IPS-11a (cell line): ENCODE measurements around the gene WASF2.
"Not testable (repeated sequence)": the region's sequence is repeated elsewhere in the genome, so short reads cannot be mapped to it uniquely, and the experiment has no call there.

Source experiments
- H3K4me3 ChIP-seq: one replicate; pipeline ENCODE4 v1.5.1; 2013; ENCODE audit warnings: low read depth, low read length, control low read depth

The WASF2 gene

DNA sequence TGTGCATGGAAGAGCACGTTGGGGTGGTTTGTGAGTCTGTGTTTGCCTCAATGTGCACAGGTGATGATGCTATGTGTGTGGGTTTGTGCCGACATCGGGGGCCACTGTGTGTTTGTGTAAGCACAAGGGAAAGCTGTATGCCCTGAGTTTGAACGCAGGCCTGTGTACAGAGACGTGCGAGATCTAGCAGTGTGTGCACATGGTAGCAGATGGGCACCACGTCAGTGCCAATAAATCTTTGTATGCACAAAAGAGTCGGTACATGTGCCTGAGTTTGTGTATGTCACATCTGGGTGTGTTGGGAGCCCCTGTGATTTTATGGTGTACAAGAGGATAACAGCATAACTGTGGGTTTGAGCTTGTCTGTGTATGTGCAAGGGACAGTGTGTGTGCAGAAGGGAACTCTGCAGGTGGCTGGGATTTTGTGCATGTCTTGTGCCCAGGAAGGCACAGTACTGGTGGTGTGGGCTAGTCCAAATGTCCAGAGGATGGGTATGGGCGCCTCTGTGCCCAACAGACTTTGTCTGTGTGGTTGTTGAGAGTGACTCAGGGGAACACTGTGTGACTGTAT, 32.0 kb upstream of the WASF2 start:
- H3K4me3 ChIP-seq, result no peak overlapping the region

DNA sequence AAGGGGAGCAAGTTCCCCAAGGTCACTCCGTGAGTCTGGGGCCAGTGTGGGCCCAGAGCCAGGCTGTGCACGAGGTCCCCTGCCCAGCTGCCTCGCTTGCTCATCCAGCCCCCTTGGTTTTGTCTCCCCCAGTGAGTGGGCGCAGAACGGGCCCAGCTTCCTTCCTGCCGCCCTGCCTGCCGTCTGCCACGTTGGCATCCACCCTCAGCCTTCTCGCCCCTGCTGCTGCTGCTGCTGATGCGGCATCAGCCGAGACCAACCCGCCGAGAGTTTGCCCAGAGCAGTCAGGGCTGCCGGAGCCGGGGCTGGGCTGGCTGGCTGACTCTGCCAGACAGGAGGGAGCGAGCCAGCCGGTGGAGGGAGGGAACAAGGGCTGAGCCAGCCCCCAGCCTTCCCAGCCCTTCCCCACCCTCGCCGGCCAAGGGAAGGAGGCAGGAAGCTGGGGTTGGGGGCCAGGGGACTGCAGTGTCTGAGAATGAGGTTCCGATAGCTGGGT, 31.4 kb upstream of the WASF2 start:
- H3K4me3 ChIP-seq, result no peak overlapping the region

DNA sequence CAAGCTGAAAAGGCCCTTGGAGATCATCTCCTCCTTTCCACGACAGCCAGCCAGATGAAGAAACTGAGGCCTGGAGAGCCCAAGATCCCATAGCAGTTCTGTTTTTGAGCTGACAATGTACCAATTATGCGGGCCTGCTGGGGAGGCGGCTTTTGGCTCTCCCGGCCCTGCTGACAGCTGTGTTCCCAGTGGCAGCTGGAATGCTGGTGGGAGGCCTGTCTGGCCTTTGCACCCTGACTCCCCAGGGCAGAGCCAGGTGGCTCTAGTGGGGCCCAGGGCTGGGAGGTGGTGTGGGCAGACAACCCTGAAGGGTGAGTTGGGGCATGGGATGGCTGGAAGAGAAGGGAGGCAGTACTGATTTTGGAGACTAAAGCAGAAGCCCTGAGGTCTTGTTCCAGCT, 30.7 kb upstream of the WASF2 start:
- H3K4me3 ChIP-seq, result no peak overlapping the region

DNA sequence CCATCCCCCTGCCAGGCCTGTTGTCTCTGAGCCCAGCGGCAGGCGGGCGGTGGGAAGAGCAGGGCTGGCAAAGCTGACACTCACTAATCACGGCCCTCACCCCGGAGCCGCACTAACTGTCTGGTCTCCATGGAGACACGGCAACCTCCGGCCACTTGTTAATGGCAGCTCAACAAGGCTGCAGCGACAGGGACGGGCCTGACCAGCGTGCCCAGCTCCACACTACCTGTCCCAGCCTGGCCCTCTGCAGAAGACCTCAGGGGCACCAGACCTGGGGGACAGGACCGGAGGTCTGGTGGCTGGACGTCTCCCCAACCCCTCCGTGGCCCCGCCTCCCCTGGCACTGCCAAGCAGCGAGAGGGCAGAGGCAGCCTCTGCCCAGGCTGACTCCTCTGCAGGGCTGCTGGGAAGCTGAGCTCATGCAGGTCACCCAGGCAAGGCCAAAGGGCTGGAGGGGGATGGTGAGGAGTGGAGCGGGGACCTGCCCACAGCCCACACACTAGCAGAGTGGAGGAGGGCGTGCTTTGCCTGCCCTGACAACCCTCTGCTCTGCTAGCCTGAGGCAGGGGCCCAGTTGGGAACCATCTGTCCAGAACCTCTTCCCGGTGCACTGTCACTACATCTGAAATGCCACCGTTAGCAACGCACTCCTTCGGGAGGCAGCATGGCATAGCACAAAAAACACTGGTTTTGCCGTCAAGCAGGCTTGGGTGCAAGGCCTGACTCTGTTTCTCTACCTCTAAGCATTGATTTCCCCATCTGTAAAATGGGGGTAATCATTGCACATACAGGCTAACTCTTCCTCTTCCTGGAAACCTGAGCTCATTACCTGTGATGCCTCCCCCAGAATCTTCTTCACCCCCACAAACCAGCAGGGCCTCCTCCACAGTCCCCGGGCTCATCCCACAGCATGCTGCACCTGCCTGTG, 29.6 kb upstream of the WASF2 start:
- H3K4me3 ChIP-seq, result no peak overlapping the region

DNA sequence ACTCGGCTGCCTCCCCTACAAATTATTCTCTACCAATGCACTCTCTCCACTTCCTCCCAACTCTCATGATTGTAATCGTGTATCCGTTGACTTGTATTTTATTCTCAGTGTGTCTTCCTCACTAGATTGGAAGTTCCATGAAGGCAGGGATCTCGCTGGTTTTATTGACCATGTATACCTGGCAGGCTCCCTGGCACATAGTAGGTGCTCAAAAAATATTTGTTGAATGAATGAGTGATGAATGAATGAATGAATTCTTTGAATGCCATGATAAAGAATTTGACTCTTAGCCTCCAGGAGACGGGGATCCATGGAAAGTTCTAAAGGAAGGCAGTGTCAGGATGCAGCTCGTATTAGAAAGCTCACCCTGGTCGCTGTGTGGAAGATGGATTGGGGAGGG, 28.8 kb upstream of the WASF2 start:
- H3K4me3 ChIP-seq, result no peak overlapping the region

DNA sequence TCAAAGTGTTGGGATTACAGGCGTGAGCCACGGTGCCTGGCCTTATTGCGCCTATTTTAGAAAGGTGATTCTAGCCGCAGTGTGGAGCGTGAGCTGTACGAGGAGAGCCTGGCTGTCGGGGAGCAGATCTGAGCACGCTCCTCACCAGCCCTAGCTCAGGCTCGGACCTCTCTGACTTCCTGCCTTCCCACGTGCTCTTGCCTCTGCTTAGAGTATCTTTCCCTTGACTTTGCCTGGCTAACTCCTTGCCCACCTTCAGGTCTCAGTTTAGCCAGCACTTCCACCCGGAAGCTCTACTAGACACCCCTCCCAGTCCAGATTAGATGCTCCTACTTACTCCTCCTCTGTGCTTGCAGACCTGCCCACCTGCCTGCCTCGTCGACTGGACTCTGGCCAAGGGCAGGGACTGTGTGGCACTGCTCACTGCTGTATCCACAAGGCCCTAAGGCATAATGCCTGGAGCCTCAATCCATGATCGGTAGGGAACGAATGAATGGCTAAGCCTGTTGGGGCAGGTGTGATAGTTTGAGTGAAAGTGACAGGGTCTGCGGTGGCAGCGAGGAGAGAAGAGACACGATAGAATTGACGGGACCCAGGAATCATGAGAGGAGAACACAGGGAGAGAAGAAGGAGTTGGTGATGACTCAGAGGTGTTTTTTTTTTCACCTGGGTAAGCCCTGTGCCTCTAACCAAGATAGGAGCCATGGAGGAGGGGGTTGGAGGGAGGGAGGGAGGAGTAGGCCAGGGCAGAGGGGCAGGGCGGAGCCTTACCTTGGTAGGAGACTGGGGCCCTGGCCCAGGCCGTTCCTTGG, 28.1 kb upstream of the WASF2 start:
- no peak overlapping the region for H3K4me3 ChIP-seq

DNA sequence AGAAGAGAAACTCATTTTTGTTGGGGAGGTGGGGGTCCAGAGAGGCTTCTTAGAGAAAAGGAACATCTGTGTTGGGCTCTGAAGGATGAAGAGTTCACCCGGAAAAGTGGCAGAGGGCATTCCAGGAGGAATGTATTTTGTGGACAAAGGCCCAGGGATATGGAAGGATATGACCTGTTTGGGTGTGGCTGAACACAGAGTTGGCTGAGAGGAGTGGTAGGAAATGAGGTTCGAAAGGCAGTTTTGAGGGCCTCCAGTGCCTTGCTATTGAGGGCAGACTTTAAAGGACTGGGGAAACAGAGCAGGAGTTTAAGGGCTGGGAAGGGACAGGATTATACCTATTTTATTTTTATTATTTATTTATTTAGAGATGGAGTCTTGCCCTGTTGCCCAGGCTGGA, 27.3 kb upstream of the WASF2 start:
- H3K4me3 ChIP-seq, result no peak overlapping the region

DNA sequence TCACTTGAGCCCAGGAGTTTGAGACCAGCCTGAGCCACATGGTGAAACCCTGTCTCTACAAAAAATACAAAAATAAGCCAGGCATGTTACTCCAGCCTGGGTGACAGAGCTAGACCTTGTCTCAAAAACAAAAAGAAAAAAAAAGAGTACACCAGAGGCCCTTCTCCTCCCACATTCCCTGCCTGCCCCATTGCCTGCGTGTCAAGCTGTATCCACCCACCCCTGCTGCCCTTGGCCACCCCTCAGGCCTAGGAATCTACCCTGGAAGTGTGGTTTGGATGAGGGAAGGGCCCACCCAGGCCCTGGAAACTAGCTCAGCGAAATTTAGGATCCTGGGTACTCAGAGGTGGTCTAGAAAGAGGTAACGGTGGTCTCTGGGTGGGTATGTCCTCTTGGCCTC, 25.7 kb upstream of the WASF2 start:
- H3K4me3 ChIP-seq, result no peak overlapping the region

DNA sequence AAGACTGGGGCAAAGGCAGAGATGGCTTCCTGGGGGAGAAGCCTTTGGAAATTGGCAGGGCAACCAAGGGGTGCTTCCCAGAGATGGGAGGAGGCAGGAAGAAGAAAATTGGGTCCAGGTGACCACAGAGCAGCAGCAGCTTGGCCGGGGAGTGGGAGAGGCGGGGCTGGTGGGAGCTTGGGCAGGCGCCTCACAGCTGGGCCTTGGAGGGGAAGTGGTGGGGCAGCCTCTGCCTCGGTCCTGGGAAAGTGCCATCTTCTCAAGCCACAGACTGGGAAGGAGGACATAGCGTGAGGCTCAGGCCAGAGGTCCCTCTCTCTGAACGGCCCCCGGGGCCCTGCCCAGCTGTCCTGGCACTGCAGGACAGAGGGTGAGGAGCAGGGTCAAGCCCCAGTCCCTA, 24.0 kb upstream of the WASF2 start:
- H3K4me3 ChIP-seq, result no peak overlapping the region

DNA sequence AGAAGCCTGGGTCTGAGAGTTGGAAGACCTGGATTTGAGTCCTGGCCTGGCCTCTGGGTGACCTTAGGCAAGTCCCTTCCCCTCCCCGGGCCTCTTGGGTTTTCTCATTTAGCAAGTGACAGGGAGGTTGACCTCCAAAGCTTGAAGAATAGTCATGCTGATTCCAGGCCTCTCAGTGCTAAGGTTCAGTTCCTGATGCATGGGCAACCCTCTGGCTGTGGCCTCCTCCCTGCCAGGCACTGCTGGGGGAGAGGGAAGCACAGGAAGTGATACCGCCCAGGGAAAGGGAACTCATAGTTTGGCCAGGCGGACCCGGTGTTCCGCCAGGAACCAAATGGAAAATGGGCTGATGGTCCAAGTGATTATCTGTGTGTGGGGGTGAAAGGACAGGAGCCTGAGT, 23.6 kb upstream of the WASF2 start:
- no peak overlapping the region for H3K4me3 ChIP-seq

DNA sequence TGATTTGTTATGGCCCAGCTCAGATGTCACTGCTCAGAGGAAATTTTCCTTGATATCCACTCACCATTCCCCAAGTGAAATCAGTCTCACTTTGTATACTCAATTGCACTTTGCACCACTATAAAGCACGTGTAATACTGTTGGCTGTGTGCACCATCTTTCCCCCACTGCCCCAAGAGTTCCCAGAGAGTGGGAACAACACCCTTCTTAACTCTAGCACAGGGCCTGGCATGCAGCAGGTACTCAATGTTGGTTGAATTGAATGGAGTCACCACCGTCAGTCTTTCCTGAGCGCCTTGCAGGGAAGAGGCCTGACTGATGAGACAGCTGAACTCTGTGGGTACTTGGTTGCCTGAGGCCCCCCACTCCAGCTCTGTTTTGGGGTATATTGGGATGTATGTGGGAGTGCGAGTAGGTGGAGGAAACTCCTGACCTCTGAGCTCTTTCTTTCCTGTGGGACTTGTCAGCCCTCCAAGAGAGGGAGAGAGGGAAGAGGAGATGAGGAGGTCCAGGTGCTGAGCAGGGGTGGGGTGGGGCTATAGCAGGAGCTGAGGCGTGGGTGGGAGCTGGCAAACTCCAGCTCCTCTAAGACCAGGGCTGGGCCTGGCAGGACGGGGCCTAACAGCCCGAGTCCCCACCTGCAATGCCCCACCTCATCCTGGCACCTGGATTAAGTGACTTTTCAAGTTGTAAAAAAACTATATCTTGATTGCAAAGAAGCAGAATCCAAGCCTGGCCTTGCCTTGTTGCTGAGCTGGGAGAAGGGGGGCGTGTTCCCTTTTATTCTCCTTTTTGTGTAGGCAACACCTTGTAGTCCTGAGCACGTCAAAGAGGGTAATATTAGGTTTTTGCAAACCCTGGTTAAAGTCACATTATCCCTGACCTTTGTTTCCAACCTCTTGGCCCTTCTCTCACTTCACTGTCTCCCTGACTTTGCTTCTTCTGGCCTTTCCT, 19.4 kb upstream of the WASF2 start:
- no peak overlapping the region for H3K4me3 ChIP-seq

DNA sequence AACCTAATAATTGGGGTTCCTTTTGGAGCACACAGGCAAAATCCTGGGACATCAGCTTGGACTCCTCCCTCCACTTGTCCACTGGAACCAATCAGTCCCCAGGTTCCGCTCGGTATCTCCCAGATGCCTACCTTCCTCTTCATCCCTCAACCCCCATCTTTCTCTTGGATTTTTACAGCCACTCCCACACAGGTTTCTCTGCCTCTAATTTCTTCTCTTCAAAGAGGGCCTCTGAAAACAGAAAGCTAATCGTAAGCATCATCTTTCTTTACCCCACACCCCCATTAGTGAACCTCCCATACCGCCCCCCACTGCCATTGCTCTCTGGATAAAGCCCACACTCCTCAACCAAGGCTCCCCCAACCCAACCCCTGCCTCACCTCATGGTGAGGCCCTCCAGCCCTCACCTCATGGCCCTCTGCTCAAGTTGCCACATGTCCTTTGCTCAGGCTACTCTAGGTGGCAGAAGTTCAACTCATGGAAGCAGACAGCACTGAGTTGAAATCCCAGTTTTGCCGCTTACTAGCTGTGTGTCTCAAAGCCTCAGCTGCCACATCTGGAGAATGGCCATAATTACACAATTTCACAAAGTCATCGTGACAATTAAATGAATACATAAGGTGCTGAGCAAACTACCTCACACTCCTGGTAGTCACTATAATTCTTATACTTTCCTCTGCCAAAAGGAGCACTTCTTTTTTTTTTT, 18.1 kb upstream of the WASF2 start:
- H3K4me3 ChIP-seq, result no peak overlapping the region

DNA sequence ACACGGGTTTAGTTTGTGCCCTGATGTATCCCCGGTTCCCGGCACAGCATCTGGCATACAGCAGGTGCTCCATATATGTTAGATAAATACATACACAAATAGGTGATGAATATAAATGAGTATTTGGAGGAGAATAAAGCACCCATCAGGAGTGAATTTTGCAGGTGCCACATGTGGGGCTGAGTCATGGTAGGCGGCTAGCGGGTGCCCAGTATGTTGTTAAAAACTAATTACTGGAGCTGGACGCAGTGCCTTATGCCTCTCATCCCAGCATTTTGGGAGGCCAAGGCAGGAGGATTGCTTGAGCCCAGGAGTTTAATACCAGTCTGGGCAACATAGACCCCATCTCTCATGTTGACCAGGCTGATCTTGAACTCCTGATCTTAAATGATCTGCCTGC, 16.7 kb upstream of the WASF2 start:
- no peak overlapping the region for H3K4me3 ChIP-seq

DNA sequence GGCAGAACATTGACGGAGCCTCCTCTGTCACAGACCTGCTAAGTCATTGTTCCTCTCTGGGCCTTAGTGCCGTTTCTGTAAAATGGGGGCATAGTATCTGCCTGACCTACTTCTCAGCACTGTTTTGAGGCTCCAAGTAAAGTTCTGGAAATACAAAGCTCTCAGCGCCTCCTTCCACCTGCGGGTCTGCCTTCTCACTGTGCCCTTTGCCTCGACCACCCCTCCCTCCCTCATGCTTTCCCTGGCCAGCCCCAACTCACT, 15.4 kb upstream of the WASF2 start:
- H3K4me3 ChIP-seq, result no peak overlapping the region

DNA sequence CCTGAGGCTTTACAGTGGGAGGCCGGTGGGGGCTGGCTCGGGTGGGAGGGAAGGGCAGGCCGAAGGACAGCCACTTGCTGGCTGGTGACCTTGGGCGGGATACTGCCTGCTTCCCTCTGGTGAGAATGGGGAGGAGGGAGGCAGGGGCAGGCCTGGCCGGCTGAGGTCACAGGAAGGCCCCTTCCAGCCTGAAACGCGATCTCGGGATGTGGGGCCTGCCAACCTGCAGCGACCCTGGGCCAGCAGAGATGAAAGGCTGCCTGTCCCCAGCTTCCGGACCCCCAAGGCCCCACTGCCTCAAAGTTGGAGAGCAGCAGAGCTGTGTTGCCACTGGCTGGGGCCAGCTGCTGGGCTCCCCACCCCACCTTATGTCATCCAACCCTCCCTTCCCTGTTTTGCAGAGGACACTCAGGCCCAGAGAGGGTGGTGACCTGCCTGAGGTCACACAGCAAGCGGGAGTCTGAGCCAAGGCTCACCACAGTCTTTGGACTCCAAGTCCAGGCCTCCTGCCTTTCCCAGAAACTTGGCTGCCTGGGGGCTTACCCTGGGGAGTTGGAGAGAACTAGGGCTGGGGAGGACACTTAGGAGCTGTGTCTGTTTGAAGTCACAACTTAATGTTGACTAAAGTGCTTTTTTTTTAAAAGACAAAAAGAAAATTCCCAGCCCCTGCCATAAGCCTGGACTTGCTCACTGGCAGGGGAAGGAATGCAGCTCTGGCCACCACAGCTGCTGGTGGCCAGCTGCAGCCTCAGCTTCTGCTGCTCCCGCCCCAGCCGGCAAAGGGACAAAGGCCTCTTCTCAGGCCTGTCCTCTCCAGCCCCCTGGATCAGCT, 14.8 kb upstream of the WASF2 start:
- H3K4me3 ChIP-seq, result no peak overlapping the region

DNA sequence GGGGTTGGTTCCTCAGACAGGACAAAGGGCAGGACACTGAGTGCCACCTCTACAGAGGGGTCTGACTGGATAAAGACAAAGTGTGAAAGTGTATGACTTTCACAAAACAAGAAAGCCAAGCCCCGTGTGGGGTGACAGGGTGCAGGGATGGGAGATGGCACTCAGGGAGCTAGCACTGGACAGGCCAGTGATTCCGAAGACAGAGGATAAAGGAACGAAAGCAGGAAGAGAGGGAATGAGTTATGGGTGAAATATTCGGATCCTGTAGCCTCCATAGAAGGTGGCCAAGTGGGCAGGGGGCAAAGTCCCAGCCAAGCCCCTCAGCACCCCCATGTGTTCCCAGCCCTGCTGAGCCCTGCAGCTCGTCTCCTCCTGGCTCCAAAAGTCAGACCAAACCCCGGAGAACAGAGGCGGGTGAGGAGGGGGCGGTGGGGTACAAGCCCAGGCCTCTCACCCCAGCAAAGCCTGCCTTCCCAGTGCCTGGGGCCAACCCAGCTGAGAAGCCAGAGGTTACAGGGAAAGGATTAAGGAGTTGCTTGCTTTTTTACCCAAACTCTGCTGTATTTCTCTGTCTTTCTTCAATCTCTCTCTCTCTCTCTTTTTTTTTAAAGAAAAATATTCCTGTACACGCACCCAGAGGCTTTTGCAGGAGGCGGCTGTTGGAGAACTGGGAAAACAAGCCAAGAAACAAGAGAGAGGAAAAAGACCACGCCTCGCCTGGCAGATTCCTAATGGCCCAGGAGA, 14.0 kb upstream of the WASF2 start:
- H3K4me3 ChIP-seq, result no peak overlapping the region

DNA sequence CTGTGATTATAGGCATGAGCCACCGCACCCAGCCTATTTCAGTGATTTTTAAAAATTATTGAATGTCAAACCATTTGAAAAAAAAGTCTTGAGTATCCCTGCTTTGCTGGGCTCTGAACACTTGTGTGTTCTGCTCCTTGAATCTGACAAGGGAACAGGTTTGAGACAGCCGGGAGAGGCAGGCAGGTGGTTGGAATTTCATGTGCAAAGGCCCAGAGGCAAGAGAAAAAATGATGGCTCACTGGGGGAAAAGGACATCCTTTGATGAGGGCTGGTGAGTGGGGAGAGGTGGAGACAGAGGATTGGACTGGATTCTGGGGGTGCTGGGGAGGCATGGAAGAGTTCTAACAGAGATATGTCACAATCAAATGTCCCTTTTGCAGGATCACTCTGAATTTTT, 13.1 kb upstream of the WASF2 start:
- H3K4me3 ChIP-seq, result no peak overlapping the region

DNA sequence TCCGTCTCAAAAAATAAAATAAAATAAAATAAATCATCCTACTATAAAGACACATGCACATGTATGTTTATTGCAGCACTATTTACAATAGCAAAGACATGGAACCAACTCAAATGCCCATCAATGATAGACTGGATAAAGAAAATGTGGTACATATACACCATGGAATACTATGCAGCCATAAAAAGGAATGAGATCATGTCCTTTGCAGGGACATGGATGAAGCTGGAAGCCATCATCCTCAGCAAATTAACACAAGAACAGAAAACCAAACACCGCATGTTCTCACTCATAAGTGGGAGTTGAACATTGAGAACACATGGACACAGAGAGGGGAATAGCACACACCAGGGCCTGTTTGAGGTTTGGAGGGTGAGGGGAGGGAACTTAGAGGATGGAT, 11.2 kb upstream of the WASF2 start:
- not testable (repeated sequence) for H3K4me3 ChIP-seq

DNA sequence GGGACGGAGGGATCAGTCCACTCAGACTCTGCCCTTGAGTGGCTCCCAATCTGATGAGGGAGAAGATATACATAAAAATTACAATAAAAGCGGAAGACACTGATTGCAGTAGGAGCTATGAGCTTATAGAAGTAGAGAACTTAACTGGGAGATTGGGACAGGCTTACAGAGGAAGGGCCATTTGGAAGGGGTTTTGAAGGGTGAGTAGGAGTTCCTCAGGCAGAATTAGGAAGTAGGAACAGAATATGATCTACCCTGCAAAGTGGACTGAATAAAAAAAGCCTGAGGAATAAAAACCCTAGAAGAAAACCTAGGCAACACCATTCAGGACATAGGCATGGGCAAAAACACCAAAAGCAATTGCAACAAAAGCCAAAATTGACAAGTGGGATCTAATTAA, 9.2 kb upstream of the WASF2 start:
- no peak overlapping the region for H3K4me3 ChIP-seq
